A549 (cell line): ENCODE data around the gene ARMH4. TPM values are rescaled to one million over a fixed set of nuclear protein-coding genes. Genes with fewer than 3 reads are reported as not detected.

Experiments
- ATAC-seq, 2 experiments: fragments of 200-7000 bp in 1 of 2; fragments of >200 bp in 1 of 2; cut with Nextera tagmentation in 1 of 2; cut with Tn5 transposase in 1 of 2; 3 replicates each; pipeline versions ENCODE4 v1.8.0 to v1.9.1; 2018 to 2020; ENCODE audit warnings: mild to moderate bottlenecking in 1 of 2, moderate library complexity in 1 of 2
- CTCF ChIA-PET: fragments of 300-600 bp; sonication (Branson Sonifier 250); formaldehyde crosslinking; extraction: SDS; loops from one replicate; lab custom pipeline; 2021; ENCODE audit warnings: antibody characterized with exemption, inconsistent platforms; lab: Yijun Ruan, JAX
- POLR2A ChIA-PET: fragments of 350-600 bp; formaldehyde crosslinking; extraction: SDS; loops from one replicate; lab custom pipeline; 2021; ENCODE audit warnings: antibody characterized with exemption, inconsistent platforms; lab: Yijun Ruan, JAX
- DNase-seq, 2 experiments: peaks; one replicate each; pipeline versions ENCODE4 v3.0.0 to v3.0.0-alpha.2; 2011 to 2016; ENCODE audit warnings: low read depth in 1 of 2, low spot score in 1 of 2
- FAIRE-seq: peaks from 2 replicates; lab custom pipeline; 2011; peaks lifted over from hg19 to GRCh38; lab: Jason Lieb, UNC
- H3K27ac ChIP-seq, 2 experiments: fragments of >200 bp; sonication (Bioruptor Twin); formaldehyde crosslinking; 3 replicates each; pipeline ENCODE4 v1.5.1; 2016 to 2017
- H3K4me1 ChIP-seq: fragments of >200 bp; sonication (Bioruptor Twin); formaldehyde crosslinking; 3 replicates; pipeline ENCODE4 v1.6.1; 2016
- H3K4me2 ChIP-seq: fragments of >200 bp; sonication (Bioruptor Twin); formaldehyde crosslinking; 3 replicates; pipeline ENCODE4 v1.6.1; 2016
- H3K4me3 ChIP-seq: fragments of >200 bp; sonication (Bioruptor Twin); formaldehyde crosslinking; 3 replicates; pipeline ENCODE4 v1.5.1; 2016
- H3K9me3 ChIP-seq: fragments of >200 bp; sonication (Bioruptor Twin); formaldehyde crosslinking; 3 replicates; pipeline ENCODE4 v1.6.1; 2016
- BCL3 ChIP-seq: fragments of >200 bp; sonication (Bioruptor Twin); formaldehyde crosslinking; IDR thresholded peaks from 3 replicates; pipeline ENCODE4 v1.6.1; 2016
- BHLHE40 ChIP-seq: IDR thresholded peaks from 2 replicates; pipeline ENCODE4 v1.6.1; 2012; ENCODE audit warnings: low read depth, low read length, inconsistent platforms
- CHD4 ChIP-seq: fragments of 200-600 bp; sonication (generic); IDR thresholded peaks from 2 replicates; pipeline ENCODE4 v1.6.1; 2016; ENCODE audit warnings: antibody characterized with exemption, mild to moderate bottlenecking, borderline replicate concordance
- CTCF ChIP-seq: fragments of >200 bp; sonication (Bioruptor Twin); formaldehyde crosslinking; IDR thresholded peaks from 3 replicates; pipeline ENCODE4 v1.5.1; 2016
- EHMT2 ChIP-seq: fragments of 200-600 bp; sonication (generic); IDR thresholded peaks from 2 replicates; pipeline ENCODE4 v1.6.1; 2016; ENCODE audit warnings: antibody characterized with exemption, low read depth, mild to moderate bottlenecking, moderate library complexity
- ELK1 ChIP-seq: fragments of 150-350 bp; IDR thresholded peaks from 2 replicates; pipeline ENCODE4 v1.6.1; 2014; ENCODE audit warnings: low read depth, mild to moderate bottlenecking, low read length
- FOSB ChIP-seq: fragments of 250-450 bp; sonication (Bioruptor Pico); IDR thresholded peaks from 2 replicates; pipeline ENCODE4 v1.5.0; 2020; ENCODE audit warnings: mild to moderate bottlenecking, moderate library complexity
- FOXS1 ChIP-seq: fragments of 250-450 bp; sonication (Bioruptor Pico); IDR thresholded peaks from 2 replicates; pipeline ENCODE4 v1.5.0; 2020; ENCODE audit warnings: mild to moderate bottlenecking, moderate library complexity
- GATA3 ChIP-seq: IDR thresholded peaks from 2 replicates; pipeline ENCODE4 v1.6.1; 2012; ENCODE audit warnings: borderline replicate concordance
- HDAC2 ChIP-seq: fragments of 200-600 bp; sonication (generic); IDR thresholded peaks from 2 replicates; pipeline ENCODE4 v1.6.1; 2016
- JUN ChIP-seq, 2 experiments: fragments of >200 bp; sonication (Bioruptor Twin); formaldehyde crosslinking; IDR thresholded peaks; 2 replicates in 1 of 2; 3 replicates in 1 of 2; pipeline ENCODE4 v1.6.1; 2016 to 2017
- KDM5A ChIP-seq: fragments of 200-600 bp; sonication (generic); IDR thresholded peaks from 2 replicates; pipeline ENCODE4 v1.6.1; 2016; ENCODE audit warnings: antibody characterized with exemption, mild to moderate bottlenecking
- MAX ChIP-seq: IDR thresholded peaks from 2 replicates; pipeline ENCODE4 v1.6.1; 2012
- NR3C1 ChIP-seq: fragments of >200 bp; sonication (Bioruptor Twin); formaldehyde crosslinking; IDR thresholded peaks from 3 replicates; pipeline ENCODE4 v1.6.1; 2017
- PBX3 ChIP-seq: IDR thresholded peaks from 2 replicates; pipeline ENCODE4 v1.6.1; 2012
- PHF8 ChIP-seq: fragments of 200-600 bp; sonication (generic); IDR thresholded peaks from 2 replicates; pipeline ENCODE4 v1.6.1; 2016; ENCODE audit warnings: low read depth, mild to moderate bottlenecking, antibody characterized with exemption, moderate library complexity, borderline replicate concordance
- POLR2A ChIP-seq: IDR thresholded peaks from 2 replicates; pipeline ENCODE4 v1.6.1; 2012; ENCODE audit warnings: mild to moderate bottlenecking, low read length
- POLR2AphosphoS2 ChIP-seq: conservative IDR thresholded peaks from 2 replicates; pipeline ENCODE4 v1.6.1; 2012; ENCODE audit warnings: low read length, improper control_type of control experiment, inconsistent platforms
- REST ChIP-seq: fragments of 200-600 bp; sonication (generic); IDR thresholded peaks from 2 replicates; pipeline ENCODE4 v1.6.1; 2016; ENCODE audit warnings: antibody characterized with exemption, mild to moderate bottlenecking, moderate library complexity
- RNF2 ChIP-seq: fragments of 200-600 bp; sonication (generic); IDR thresholded peaks from 2 replicates; pipeline ENCODE4 v1.6.1; 2016; ENCODE audit warnings: low read depth, mild to moderate bottlenecking, antibody characterized with exemption, moderate library complexity, borderline replicate concordance
- SREBF2 ChIP-seq: fragments of 450-650 bp; IDR thresholded peaks from 2 replicates; pipeline ENCODE4 v1.6.1; 2014; ENCODE audit warnings: mild to moderate bottlenecking, moderate library complexity
- TP53 ChIP-seq: fragments of 250-450 bp; sonication (Bioruptor Pico); IDR thresholded peaks from 2 replicates; pipeline ENCODE4 v1.5.0; 2021; ENCODE audit warnings: mild to moderate bottlenecking, moderate library complexity
- ZNF302 ChIP-seq: fragments of 250-450 bp; sonication (Bioruptor Pico); IDR thresholded peaks from 2 replicates; pipeline ENCODE4 v1.9.0; 2021; ENCODE audit warnings: inconsistent platforms, mild to moderate bottlenecking, moderate library complexity
- WGBS: methylation state at CpG from one replicate; pipeline ENCODE4 v1.1.6; 2017; ENCODE audit errors: missing lambda C conversion rate; 5-methylcytosine and 5-hydroxymethylcytosine counted together
- polyA plus RNA-seq, 4 experiments: library from polyadenylated mRNA; depleted of rRNA in 3 of 4; stranded (reverse); fragments of >200 nt; fragmentation: RNase III in 1 of 4; extraction: RNeasy Plus Mini Kit Qiagen cat#74134 plus additional on column Dnase treatment in 1 of 4; gene quantifications; 2 replicates in 3 of 4; 3 replicates in 1 of 4; pipeline ENCODE4 v1.2.3, GENCODE V29; 2011 to 2017

ARMH4 gene
- polyA plus RNA-seq, 2 of the 4 experiments (the other 2 are of a cell fraction), result 0.56 to 0.77 TPM

- POLR2A ChIA-PET, result interaction anchor here (0.6 to 2.0 kb wide), 5 partner anchors 29 to 98 kb away, joined by 3 to 9 read pairs (median 5); partner anchors contain the start of genes ARID4A and PSMA3
- peak; percentile 48; the same call in 1 of the 2 replicates for TF ChIP-seq MAX
- peak; percentile 73 to 94; a peak in 4 of 5 replicates for TF ChIP-seq JUN (IDR thresholded peaks at IDR 0.05)
- TF ChIP-seq POLR2A, result peak; percentile 84
- no peak for TF ChIP-seq KDM5A
- TF ChIP-seq PHF8, result peak; percentile 23; the same call in 1 of the 2 replicates
- TF ChIP-seq BCL3, result peak; percentile 89; the same call in 1 of the 3 replicates
- CTCF ChIA-PET, result interaction anchor here (1.2 to 1.7 kb wide), 2 partner anchors 33 to 35 kb away, joined by 3 to 5 read pairs; no protein-coding TSS in a partner anchor
- H3K9me3 ChIP-seq, result no peaks in the 10 kb centered on the region
- peak within 1 kb of the TSS; percentile 91 for H3K4me2 ChIP-seq
- peaks cover 8% of the 10 kb centered on the region; the same call in 2 of the 3 replicates for H3K4me1 ChIP-seq
- FAIRE-seq (no peak), DNase-seq (peak; percentile 72 to 86), ATAC-seq (peak; percentile 95 to 97)
- peak within 1 kb of the TSS; percentile 94 to 97 for H3K27ac ChIP-seq
- 2% methylated on average over 19 of the region's 78 CpGs for WGBS
- H3K4me3 ChIP-seq, result peak within 1 kb of the TSS; percentile 64
Measured at GRCh38 chr14:58199726-58200479, 47.9 kb upstream of the ARMH4 start, which contains the start of gene ACTR10. Gene ACTR10 (plus strand): TSS chr14:58200149. CDS start chr14:58200218, 69 bp downstream.

GRCh38 chr14:58198086-58198485, 46.1 kb upstream of the ARMH4 start:
- Histone ChIP-seq H3K9me3 (no peaks in the 10 kb centered on the region), H3K4me2 (no peak overlapping the region), H3K4me1 (peaks cover 8% of the 10 kb centered on the region; the same call in 2 of the 3 replicates), H3K4me3 (no peak overlapping the region), H3K27ac (no peak overlapping the region)
- TF ChIP-seq REST (no peak), HDAC2 (no peak), FOSB (CRISPR knock-in tag) (no peak), FOXS1 (CRISPR knock-in tag) (no peak), CHD4 (no peak), PHF8 (no peak), BHLHE40 (no peak), ELK1 (no peak)
- no peak for DNase-seq
- WGBS, result 93% methylated on average over 5 of the region's 5 CpGs
- ChIA-PET CTCF (interaction anchor here (2.9 kb wide), 1 partner anchor 29 kb away, joined by 6 read pairs; no protein-coding TSS in a partner anchor), POLR2A (no interaction called here)
- FAIRE-seq, result no peak
- no peak for ATAC-seq

GRCh38 chr14:58196198-58196597, 44.2 kb upstream of the ARMH4 start:
- POLR2A ChIA-PET, result no interaction called here
- DNase-seq, result no peak
- 92% methylated on average over 1 of the region's 1 CpG for WGBS
- Histone ChIP-seq H3K27ac (no peak overlapping the region), H3K4me3 (no peak overlapping the region)
- ATAC-seq, result no peak
- TF ChIP-seq RNF2 (no peak), EHMT2 (no peak), PBX3 (no peak), CTCF (no peak), GATA3 (no peak), ZNF302 (CRISPR knock-in tag) (no peak), SREBF2 (no peak), TP53 (no peak), FOSB (CRISPR knock-in tag) (no peak), POLR2AphosphoS2 (no peak), NR3C1 (no peak)
- TF ChIP-seq, all 56 proteins: peak for 0
- CTCF ChIA-PET, result interaction anchor here (1.4 to 2.9 kb wide), 2 partner anchors 28 to 88 kb away, joined by 3 to 6 read pairs; no protein-coding TSS in a partner anchor
- no peak for FAIRE-seq
- Histone ChIP-seq H3K4me2 (no peak overlapping the region), H3K4me1 (peaks cover 2% of the 10 kb centered on the region; the same call in 2 of the 3 replicates), H3K9me3 (no peaks in the 10 kb centered on the region)
